Lower leg skin (tissue), 3 donors: ENCODE results near the gene PTPN20.

Experiments
- CTCF ChIP-seq, 3 donors: fragments of 450-650 bp; IDR thresholded peaks; one replicate each; pipeline ENCODE4 v1.5.1; 2016; ENCODE audit warnings: antibody characterized with exemption in 3 of 3, mild to moderate bottlenecking in 3 of 3, moderate library complexity in 2 of 3
- POLR2A ChIP-seq, 2 donors: fragments of 450-650 bp; IDR thresholded peaks; one replicate each; pipeline ENCODE4 v1.6.1; 2016 to 2017; ENCODE audit warnings: antibody characterized with exemption in 2 of 2, mild to moderate bottlenecking in 1 of 2, moderate library complexity in 1 of 2

- TF ChIP-seq CTCF (IDR thresholded peaks at IDR 0.05) = no peak
- TF ChIP-seq POLR2A (IDR thresholded peaks at IDR 0.05) = no peak
Measured at GRCh38 chr10:47034441-47035051, 123.3 kb downstream of the PTPN20 start.
